ENCODE results near the gene CREB3L1. TPM values are rescaled to one million over a fixed set of nuclear protein-coding genes. Genes with fewer than 3 reads are reported as not detected.

CREB3L1 gene
- total RNA-seq, 1 donor from 2014 or later = 0.41 TPM

DNA sequence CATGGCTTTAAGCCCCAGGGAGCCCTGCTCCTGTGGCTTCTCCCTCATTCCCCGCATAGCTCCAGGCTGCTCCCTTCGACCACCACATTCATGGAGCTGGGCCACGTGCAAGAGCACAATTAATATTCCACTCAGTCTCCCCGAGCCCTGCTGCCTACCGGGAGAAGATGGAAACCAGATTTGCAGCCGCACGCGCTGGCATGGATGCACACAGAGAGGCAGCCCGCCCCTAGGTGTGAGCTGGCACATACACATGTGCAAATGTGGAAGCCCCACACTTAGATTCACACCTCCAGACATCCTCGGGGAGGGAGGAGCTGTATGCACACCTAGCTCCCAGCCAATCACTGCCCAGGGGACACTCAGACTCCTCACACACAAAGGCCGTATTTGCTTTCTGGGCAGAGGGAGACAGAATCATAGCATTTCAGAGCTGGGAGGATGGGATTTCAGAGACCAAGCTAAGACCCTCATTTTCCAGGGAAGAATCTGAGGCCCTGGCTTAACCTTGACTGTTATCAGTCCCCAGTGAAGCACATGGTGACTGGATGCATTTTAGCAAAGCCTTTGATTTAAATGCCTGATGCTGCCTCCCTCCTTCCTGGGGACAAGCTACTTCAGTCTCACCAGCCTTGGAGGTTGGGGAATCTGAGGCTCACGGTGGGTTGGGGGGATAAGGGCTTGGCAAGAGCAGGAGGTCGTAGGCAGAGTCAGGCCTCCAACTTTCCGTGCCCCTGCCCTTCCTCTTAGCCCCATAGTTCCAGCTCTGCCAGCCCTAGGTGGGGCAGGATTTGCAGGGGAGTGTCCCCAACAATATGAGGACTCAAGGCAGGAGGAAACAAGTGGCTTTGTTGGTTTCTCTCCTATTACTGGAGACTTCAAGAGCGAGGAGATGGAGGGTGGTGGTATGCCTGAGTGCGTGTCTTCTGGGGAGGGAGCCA is 5.3 kb upstream of the CREB3L1 start:
- FAIRE-seq (no peak), DNase-seq (ENCODE audit: low spot score in 2 of 2) (no peak)

DNA sequence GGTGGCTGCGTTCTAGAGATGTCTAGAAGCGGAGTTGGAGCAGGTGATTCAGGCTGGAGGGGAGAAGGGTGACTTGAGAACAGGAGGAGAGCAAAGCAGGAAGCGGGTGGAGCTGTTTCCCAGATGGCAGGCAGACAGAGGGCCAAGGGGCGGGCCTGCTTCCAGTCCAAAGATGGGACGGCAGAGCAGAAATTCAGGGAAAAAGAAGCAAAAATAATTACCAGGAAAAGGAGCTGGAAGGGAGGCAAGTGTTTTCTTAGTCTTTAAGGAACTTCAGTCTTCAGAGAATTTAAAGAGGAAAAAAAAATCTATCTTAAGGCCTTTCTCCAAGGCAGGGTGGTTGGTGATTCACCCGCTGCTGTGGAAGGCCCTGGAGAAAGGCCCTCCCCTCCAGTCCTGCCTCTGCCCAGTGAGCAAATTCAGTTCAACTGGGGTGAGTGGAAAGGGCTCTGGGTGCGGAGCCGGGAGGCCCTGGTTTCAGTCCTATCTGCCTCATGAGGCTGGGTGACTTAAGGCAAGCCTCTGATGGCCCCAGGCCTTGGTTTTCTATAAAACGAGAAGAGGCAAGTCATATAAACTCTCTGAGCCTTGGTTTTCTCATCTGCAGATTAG is 4.5 kb upstream of the CREB3L1 start:
- no peak for DNase-seq (ENCODE audit: low spot score in 2 of 2)
- no peak for FAIRE-seq

DNA sequence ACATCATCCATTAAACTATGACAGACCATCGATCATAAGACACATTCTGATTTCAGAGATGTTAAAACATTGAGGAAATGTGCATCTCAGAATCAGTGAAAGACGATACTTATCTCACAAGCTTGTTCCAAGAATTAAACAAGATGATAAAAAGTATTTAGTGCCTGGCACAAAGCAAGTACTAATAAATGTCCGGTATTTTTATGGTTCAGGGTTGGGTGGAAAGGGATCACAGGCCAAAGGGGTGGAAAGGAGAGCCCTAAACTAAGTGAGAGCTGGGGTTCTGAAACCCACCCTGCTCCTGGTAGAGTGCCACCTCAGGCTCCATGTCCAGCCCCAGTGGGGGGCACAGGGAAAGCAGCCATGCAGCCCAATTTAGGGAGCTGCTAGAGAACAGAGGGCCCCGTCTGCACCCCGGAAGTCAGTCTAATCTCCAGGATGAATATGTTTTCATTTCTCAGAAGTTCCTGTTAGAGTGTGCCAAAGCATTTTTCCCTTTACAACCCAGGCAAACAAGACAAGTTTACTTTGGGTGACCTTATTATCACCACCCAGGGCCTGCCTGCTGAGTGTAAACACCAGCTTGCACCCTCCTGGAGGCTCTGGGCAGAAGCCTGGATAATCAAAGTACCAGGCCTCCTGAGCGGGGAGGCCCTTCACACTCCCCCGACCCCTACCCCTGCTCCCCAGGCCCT is 3.8 kb upstream of the CREB3L1 start:
- FAIRE-seq (no peak), DNase-seq (ENCODE audit: low spot score in 2 of 2) (no peak)

DNA sequence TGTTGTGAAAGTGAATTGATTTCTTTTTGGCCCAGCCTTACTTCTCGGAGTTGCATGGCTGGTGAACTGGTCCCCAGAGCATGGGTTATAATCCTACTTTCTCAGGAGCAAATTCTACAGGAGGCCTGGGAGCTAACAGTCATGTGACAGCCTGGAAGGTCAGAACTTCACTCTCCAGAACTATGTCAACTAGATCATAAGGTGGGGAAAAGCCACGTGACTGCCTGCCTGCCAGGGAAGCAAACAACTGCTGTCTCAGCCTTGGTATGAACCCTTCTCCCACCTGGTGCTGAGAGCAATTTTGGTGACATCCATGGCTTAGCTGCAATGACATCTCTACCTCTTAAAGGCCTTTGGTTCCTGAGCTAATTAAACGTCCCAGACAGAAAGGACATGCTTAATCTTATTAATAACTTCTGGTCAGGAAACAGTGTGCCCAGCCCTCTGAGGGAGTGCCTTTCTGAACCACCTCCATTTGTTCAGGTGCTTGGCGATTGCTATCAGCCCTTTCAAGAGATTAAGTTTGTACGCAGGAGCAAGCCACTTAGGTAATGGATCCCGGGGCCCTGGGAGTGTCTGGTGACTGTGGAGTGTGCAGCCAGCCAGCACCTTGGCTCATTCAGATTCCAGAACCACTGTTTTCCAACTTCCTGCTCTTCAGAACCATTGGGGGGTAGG is 1.4 kb upstream of the CREB3L1 start:
- DNase-seq (ENCODE audit: low spot score in 2 of 2) (no peak), FAIRE-seq (no peak)

DNA sequence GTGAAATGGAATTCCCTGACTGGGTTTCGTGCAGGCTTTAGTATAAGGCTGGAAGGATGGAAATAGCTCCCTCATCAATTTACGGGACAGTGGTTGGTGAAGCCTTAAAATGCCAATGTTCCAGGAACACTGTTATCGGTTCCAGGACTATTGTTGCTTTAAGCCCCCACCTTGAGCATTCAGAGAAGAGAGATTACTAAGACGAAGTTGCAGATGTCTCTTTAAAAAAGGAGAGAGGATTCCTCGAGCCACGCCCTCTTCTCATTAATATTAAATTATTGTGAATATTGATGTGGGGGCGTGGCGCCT is 195 bp upstream of the CREB3L1 start:
- FAIRE-seq = no peak
- DNase-seq (ENCODE audit: low spot score in 2 of 2) = no peak

DNA sequence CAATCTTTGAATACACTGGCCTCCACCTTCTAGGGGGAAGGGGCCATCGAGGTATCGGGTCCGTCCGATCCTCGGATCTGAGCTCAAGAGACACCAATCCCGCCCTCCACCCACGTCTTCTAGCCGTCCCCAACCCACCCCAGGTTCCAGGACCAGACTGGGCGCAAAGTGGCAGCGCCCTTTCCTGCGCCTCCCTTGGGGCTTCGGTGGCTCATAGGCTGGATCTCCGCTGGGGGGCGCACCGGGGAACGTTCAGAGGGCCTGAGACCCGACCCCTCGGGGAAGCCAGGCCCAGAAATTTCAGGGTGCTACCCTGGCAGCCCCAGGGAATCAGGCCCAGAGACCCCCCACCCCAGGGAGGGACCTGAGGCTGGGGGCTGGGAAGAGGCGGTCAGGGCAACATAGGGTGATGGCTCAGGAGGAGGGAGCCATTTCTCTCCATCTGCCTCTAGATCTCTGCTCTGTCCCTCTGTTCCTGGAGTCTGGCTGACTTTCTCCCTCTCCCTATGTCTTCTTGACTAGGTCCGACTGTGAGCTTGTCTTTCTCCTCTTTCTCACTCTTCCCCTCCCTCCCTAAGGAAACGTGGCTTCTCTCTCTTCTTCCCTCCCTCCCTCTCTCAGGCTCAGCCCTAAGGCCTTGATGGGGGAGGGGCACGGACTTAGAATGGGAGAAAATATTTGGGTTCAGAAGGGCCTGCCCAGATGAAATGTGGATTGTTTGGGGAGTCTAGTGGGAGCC is 1.1 kb downstream of the CREB3L1 start:
- DNase-seq (ENCODE audit: low spot score in 2 of 2) = no peak
- no peak for FAIRE-seq

DNA sequence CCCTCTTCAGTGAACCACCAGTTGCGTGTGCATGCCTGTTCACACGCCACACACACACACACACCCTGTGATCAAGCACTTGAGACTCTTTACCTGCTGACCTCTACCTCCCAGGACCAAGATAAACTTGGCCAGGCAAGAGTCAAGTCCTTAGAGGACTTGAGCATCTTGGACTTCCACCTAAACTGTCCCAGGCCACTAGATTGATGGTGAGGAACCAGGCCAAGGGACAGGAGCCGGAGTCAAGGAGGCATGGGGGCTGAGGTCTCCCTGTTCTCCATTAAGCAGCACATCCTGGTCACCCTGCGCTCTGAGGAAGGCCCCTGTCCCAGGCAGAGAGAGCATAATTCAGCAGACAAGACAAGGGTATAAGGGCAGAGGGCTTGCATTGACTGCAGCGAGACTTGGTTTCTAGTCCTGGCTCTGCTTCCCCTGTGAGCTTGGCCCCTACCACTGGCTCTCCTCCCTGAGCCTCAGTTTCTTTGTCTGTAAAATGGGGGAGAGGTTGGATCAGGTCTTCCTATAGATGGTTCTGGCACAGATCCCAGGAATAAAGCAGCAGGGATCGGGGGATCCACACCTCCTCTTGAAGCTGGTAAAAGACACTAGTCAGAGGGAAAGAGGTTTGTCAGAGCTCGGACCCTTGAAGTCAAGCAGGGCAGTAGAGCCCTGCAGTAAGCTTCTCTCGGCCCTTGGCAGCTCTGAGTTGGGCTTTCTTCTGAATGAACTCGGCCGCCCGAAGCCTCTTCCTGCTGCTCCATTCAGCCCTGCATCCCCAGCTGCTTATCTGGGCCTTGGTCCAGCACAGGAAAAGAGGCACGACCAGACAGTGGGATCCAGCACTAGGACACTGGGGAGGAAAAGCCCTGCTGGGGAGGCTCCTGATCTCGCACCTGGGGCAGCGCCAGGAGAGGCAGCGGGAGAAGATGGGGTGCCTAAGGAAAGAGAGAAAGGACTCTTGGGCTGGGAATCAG is 2.0 kb downstream of the CREB3L1 start:
- DNase-seq (ENCODE audit: low spot score in 2 of 2) (peak; percentile 57 to 69), FAIRE-seq (no peak)

DNA sequence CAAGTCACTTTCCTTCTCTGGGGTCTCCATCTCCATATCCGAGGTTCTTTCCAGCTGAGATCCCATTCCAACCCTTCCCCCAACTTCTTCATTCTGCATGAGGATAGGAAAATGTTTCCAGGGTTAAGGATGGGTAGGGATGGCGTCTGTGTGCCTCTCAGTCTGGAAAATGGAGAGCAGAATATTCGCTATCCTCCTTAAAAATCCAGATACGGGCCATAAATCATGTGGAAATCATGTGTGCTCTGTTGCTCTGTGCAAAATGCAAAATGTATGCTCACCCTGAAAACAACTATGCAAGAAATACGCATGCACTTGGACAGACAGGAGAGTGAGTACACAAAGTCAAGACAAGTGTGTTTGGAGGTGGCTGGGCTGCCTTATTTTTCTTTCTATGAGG is 3.2 kb downstream of the CREB3L1 start:
- FAIRE-seq = no peak

DNA sequence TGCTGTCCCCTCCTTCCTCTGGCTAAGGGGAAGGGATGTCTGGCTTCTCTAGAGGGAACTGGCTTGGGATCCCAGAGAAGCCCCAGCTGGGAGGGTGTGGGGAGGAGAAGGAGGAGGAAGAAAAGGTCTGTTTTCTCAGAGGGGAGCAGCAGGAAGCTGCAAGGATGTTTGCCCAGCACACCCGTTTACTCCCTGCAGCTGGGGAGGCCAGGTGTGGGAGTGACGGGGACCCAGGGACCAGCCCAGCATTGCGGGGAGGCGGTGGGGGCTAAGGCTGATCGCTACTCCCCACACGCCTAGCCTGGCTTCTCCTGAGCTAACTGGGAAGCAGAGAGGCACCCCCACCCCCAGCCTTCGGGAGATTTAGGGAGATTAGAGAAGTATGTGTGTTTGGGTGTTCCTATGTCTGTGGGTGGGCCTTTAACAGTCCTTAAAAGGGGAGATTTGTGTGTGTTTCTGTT is 3.9 kb downstream of the CREB3L1 start:
- DNase-seq (ENCODE audit: low spot score in 2 of 2) (no peak), FAIRE-seq (no peak)

More for the DNA sequence above, 3.2 kb downstream of the CREB3L1 start:
- no peak for DNase-seq (ENCODE audit: low spot score in 2 of 2)

DNA sequence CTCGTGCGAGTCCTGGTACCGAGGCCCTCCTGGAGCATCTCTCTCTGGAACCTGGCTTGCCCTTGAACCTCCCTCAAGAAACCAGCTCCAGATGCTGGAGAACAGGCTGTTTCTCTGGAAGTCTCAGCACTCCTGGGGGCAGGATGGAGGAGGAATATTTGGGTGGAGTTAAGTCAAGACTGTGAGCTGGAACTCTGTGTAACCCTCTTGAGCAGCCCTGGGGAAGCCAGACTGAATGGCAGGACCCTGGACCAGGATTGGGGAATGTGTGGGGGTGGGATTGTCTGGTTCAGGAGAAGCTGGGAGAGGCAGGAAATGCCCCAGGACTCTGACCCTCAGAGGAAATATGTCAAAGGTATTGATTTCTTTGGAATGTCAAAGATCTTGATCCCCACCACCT is 7.7 kb downstream of the CREB3L1 start:
- DNase-seq (ENCODE audit: low spot score in 2 of 2) (no peak), FAIRE-seq (no peak)

DNA sequence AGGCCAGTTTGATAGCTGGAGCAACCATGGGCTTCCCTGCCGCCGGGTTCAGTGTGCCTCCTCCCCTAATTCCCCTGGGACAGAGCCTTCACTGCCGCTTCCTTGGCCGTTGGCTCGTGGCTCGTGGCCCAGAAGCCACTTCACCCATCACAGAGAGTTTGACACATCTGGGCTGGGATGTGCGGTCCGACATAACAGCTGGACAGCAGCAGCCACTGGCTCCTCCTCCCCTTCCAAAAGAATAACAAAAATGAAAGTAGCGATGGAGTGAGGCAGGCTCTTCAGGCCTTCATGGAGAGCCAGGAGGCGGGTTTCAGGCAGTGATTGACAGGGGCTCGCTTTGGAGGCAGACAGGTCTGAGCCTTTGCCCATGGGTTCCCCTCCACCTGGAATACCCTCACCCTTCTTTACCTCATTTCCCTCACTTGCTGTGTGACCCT is 8.2 kb downstream of the CREB3L1 start:
- FAIRE-seq = no peak
- no peak for DNase-seq (ENCODE audit: low spot score in 2 of 2)

DNA sequence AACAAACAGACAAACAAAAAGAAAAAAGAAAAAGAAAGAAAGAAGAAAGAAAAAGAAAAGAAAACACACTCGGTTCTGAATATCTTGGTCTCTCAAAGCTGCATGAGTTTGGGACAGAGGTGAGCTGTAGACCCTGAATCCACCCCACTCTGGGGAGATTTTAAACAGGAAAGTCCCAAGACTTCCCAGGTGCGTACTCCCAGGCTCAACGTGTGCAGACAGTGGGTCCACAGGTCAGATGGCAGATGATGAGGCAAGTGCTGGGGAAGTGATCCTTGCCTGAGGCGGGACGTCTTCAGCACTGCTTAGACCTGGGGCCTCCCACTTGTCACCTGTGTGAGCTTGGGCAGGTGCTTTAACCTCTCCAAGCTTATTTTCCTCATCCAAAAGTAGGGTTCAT is 9.3 kb downstream of the CREB3L1 start:
- FAIRE-seq (no peak), DNase-seq (ENCODE audit: low spot score in 2 of 2) (no peak)

DNA sequence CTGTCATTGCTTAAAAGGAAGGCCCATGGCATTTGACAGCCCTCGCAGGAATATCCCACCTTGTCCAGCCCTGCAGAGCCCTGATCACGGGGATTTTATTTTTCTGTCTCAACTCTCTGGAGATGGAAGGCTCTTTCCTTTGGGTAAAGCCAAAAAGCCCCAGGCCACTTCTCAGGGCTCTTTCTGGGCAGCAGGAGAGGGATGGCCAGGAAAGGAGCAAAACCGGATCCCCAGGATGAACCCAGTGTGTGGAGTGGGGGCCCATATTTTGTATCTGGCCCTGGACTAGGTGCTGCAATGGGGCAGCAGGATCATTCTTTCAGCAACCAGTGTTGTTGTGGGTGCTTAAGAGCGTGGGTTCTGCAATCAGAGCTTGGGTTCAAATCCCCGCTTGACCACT is 11.0 kb downstream of the CREB3L1 start:
- no peak for DNase-seq (ENCODE audit: low spot score in 2 of 2)
- no peak for FAIRE-seq

DNA sequence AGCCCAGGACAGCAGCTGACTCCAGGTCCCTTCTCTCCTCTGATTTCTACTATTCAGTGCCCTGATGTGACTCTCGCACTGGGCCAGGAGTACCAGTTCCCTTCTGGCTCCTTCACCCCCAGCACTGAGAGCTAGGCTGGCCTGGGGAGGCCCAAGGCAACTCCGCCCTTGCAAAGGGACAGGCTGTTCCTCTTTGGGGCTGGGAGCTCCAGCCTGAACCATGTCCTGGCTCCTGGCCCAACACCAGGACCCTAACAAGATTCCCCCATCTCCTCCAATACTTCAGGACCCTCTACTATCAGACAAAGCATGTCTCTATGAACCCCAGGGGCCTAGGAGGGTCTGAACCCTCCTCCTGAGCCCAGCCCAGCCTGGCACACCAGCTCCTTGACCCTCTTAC is 12.5 kb downstream of the CREB3L1 start:
- no peak for DNase-seq (ENCODE audit: low spot score in 2 of 2)

DNA sequence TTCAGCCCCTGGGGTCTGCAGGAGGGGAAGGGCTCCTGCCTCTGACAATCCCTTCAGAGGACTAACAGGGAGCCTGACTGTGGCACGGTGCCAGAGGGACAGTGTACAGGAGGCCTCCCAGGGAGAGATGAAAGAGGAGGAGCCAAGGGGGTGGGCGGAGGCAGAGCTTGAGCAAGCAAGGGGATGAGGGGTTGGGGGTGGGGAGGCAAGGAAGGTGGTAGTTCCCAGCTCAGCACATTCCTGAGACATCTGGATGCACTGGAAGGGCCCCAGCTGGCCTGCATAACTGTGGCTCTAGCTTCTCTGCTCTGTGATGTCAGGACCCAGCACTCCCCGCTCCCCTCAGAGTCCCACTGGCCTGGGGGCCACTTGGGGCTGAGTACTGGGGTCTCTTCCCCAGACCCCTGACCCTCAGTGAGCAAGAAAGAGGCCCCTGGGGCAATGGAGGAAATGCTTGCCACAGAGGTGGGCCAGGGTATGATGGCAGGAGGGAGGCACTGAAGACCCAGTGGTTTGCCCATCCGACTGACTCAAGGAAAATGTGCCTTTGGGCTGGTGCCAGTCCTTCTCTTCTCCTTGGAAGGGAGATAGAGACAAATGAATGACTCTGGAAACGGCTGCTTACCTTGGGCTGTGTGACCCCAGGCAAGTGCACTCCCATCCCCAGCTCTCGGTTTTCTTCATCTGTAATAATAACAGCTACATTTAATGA is 13.3 kb downstream of the CREB3L1 start:
- no peak for DNase-seq (ENCODE audit: low spot score in 2 of 2)
- FAIRE-seq = no peak

More for the DNA sequence above, 12.5 kb downstream of the CREB3L1 start:
- no peak for FAIRE-seq

DNA sequence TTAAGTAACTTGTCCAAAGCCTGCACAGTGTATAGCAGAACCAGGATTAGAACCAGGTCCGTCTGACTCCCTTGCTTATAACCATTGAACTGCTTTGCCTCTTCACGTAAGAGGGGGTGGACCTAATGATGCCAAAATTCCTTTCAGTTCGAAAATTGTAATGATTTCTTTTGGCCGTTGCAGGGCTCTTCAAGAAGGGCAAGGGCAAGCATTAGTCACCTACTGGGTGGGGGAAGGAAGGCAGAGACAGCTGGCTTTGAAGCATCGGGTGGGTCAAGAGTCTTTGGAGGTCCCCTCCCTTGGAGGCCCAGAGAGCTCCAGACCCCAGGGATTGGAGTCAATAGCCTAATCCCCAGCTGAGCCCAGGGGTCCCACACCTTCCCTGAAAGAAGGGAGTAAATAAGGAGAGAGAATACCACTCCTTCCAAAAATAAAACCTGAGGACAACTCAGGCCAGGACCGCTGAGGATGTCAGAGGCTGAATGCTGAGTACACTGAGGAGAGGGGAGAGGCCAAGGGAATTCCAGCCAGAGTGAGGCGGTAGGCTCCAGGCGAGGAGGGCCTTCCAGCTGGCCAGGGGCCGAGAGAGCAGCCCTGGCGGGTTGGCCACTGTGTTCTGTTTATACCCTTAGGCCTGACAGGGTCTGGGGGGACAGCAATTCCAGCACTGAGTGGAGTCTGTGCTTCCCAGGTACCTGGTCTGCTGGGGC is 14.1 kb downstream of the CREB3L1 start:
- no peak for FAIRE-seq
- DNase-seq (ENCODE audit: low spot score in 2 of 2) = no peak

DNA sequence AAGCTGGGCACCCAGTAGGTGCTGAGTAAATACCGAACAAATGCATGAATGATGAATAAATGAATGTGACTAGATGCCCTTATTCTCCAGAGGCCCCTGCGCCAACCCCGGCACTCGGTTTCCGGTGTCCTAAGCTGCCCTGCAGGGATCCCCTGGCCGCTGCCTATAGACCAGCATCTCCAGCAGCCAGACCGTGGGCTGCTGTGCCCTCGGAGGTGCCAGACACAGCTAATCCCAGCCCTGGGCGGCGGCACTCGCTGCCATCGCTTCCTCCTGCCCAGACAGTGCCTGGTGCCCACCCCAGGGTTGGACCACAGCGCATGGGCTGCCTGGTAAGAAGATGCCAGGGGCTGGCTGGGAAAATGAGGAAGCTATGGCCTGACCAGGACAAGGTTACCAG is 15.6 kb downstream of the CREB3L1 start:
- DNase-seq (ENCODE audit: low spot score in 2 of 2) = no peak
- no peak for FAIRE-seq

DNA sequence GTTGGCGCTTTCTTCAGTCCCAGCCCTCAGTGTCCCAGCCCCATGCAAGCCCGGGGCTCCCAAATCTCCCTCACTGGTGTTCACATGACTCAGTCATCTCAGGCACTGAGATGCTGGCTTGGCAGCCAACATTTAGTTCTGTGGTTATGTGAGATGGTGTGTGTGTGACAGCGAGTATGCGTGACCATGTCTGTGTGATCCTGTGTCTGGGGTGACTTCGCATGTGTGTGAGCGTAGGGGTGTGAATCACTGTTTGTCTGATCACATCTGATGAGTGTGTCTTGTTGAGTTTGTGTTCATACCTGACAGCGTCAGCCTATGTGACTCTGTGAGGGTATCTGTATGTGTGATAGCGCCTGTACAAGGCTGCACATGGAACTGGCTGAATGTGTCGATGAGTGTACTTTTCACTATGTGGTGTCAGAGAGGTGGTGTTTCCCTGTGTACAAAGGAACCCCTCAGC is 16.2 kb downstream of the CREB3L1 start:
- FAIRE-seq (no peak), DNase-seq (ENCODE audit: low spot score in 2 of 2) (no peak)
